SK-N-SH (cell line): ENCODE data around the gene FAM50B. TPM values are rescaled to one million over a fixed set of nuclear protein-coding genes. Genes with fewer than 3 reads are reported as not detected.

ENCODE experiments used
- CTCF ChIA-PET: fragments of 300-600, 350-600 bp; formaldehyde crosslinking; extraction: SDS; loops from one replicate; lab custom pipeline; 2021; lab: Yijun Ruan, JAX
- POLR2A ChIA-PET: fragments of 350-600 bp; sonication (Branson Sonifier 250); formaldehyde crosslinking; extraction: SDS; loops from one replicate; lab custom pipeline; 2020; ENCODE audit warnings: antibody characterized with exemption, inconsistent platforms; lab: Yijun Ruan, JAX
- DNase-seq: peaks from one replicate; pipeline ENCODE4 v3.0.0; 2012
- H2AFZ ChIP-seq: fragments of 200-600 bp; sonication (generic); 2 replicates; pipeline ENCODE4 v1.8.1; 2016; ENCODE audit warnings: antibody characterized with exemption, mild to moderate bottlenecking, low read depth
- H3F3A ChIP-seq: fragments of 200-600 bp; sonication (generic); replicated peaks from 2 replicates; pipeline ENCODE3; 2016; ENCODE audit warnings: antibody characterized with exemption, mild to moderate bottlenecking; ENCODE audit not compliant: insufficient read depth
- H3K27ac ChIP-seq, 2 experiments: fragments of 200-500 bp in 1 of 2; fragments of 200-600 bp in 1 of 2; sonication (Bioruptor generic) in 1 of 2; sonication (generic), shearing (Covaris generic) in 1 of 2; 2 replicates each; pipeline versions ENCODE4 v1.5.1 to v1.6.1; 2014 to 2016; ENCODE audit warnings: low read depth in 2 of 2, inconsistent platforms in 1 of 2, low read length in 1 of 2, mild to moderate bottlenecking in 1 of 2, mixed read lengths in 1 of 2
- H3K27me3 ChIP-seq: fragments of 200-600 bp; sonication (generic), shearing (Covaris generic); 2 replicates; pipeline ENCODE4 v1.6.1; 2016; ENCODE audit warnings: mixed run types; ENCODE audit not compliant: insufficient read depth
- H3K36me3 ChIP-seq, 2 experiments: fragments of 200-500 bp in 1 of 2; fragments of 200-600 bp in 1 of 2; sonication (Bioruptor generic) in 1 of 2; sonication (generic) in 1 of 2; replicated peaks in 1 of 2; 2 replicates each; pipeline versions ENCODE3 to v1.5.1; 2014 to 2016; ENCODE audit warnings: low read length in 1 of 2, mild to moderate bottlenecking in 1 of 2; ENCODE audit not compliant: insufficient read depth in 2 of 2, control insufficient read depth in 1 of 2
- H3K4me1 ChIP-seq, 2 experiments: fragments of 200-500 bp in 1 of 2; fragments of 200-600 bp in 1 of 2; sonication (Bioruptor generic) in 1 of 2; sonication (generic), shearing (Covaris generic) in 1 of 2; 2 replicates each; pipeline versions ENCODE4 v1.5.1 to v1.6.1; 2014 to 2016; ENCODE audit warnings: low read depth in 1 of 2, low read length in 1 of 2, mixed run types in 1 of 2; ENCODE audit not compliant: insufficient read depth in 2 of 2, control insufficient read depth in 1 of 2
- H3K4me2 ChIP-seq: fragments of 200-600 bp; sonication (generic), shearing (Covaris generic); 2 replicates; pipeline ENCODE4 v1.6.1; 2017; ENCODE audit warnings: mixed run types
- H3K4me3 ChIP-seq, 2 experiments: fragments of 200-500 bp in 1 of 2; fragments of 200-600 bp in 1 of 2; sonication (Bioruptor generic) in 1 of 2; sonication (generic), shearing (Covaris generic) in 1 of 2; 2 replicates each; pipeline versions ENCODE4 v1.5.1 to v1.8.1; 2014 to 2016; ENCODE audit warnings: low read depth in 2 of 2, inconsistent platforms in 1 of 2, low read length in 1 of 2, mild to moderate bottlenecking in 1 of 2, mixed read lengths in 1 of 2, moderate library complexity in 1 of 2
- H3K79me2 ChIP-seq: fragments of 200-600 bp; sonication (generic); 2 replicates; pipeline ENCODE4 v1.8.1; 2017; ENCODE audit warnings: mild to moderate bottlenecking; ENCODE audit not compliant: insufficient read depth
- H3K9ac ChIP-seq: fragments of 200-600 bp; sonication (generic); 2 replicates; pipeline ENCODE4 v1.6.1; 2017; ENCODE audit warnings: mixed run types
- H3K9me2 ChIP-seq: fragments of 200-600 bp; sonication (generic); 2 replicates; pipeline ENCODE4 v1.6.1; 2017; ENCODE audit warnings: mixed run types
- H3K9me3 ChIP-seq: fragments of 200-600 bp; sonication (generic); 2 replicates; pipeline ENCODE4 v1.6.1; 2017; ENCODE audit warnings: mixed run types, mild to moderate bottlenecking, moderate library complexity
- H4K20me1 ChIP-seq: fragments of 200-600 bp; sonication (generic); 2 replicates; pipeline ENCODE4 v1.6.1; 2017; ENCODE audit warnings: mild to moderate bottlenecking, mixed run types; ENCODE audit not compliant: insufficient read depth
- EP300 ChIP-seq, 2 experiments: IDR thresholded peaks; 2 replicates each; pipeline versions ENCODE4 v1.4.0 to v1.6.1; 2012; ENCODE audit warnings: borderline replicate concordance in 1 of 2, low read depth in 1 of 2, low read length in 1 of 2
- FOSL2 ChIP-seq: IDR thresholded peaks from 2 replicates; pipeline ENCODE4 v1.4.0; 2012; ENCODE audit warnings: low read depth, mild to moderate bottlenecking, moderate library complexity, borderline replicate concordance
- FOXM1 ChIP-seq: IDR thresholded peaks from 2 replicates; pipeline ENCODE4 v1.4.0; 2012; ENCODE audit warnings: low read depth, mild to moderate bottlenecking
- GABPA ChIP-seq: IDR thresholded peaks from 2 replicates; pipeline ENCODE4 v1.4.0; 2012; ENCODE audit warnings: low read depth, mild to moderate bottlenecking
- GATA2 ChIP-seq: sonication (generic); formaldehyde crosslinking; IDR thresholded peaks from 2 replicates; pipeline ENCODE4 v1.5.0; 2020; ENCODE audit warnings: mild to moderate bottlenecking, missing genetic modification reagents
- IRF3 ChIP-seq: fragments of 150-350 bp; IDR thresholded peaks from 2 replicates; pipeline ENCODE4 v1.6.1; 2016; ENCODE audit warnings: mild to moderate bottlenecking, low read depth, low read length
- MAX ChIP-seq: IDR thresholded peaks from 2 replicates; pipeline ENCODE4 v1.4.0; 2012; ENCODE audit warnings: low read depth
- RAD21 ChIP-seq: IDR thresholded peaks from 2 replicates; pipeline ENCODE4 v1.6.1; 2012; ENCODE audit warnings: mild to moderate bottlenecking, low read length
- RXRA ChIP-seq: IDR thresholded peaks from 2 replicates; pipeline ENCODE4 v1.4.0; 2012; ENCODE audit warnings: low read depth, mild to moderate bottlenecking, borderline replicate concordance
- SIN3A ChIP-seq: IDR thresholded peaks from 2 replicates; pipeline ENCODE4 v1.6.1; 2012; ENCODE audit warnings: low read depth, mild to moderate bottlenecking, low read length, moderate library complexity, borderline replicate concordance
- SMC3 ChIP-seq: IDR thresholded peaks from 2 replicates; pipeline ENCODE4 v1.6.1; 2012; ENCODE audit warnings: low read depth, low read length, improper control_type of control experiment
- TAF1 ChIP-seq: IDR thresholded peaks from 2 replicates; pipeline ENCODE4 v1.6.1; 2012; ENCODE audit warnings: low read depth, mild to moderate bottlenecking, low read length, moderate library complexity, borderline replicate concordance
- TCF12 ChIP-seq: IDR thresholded peaks from 2 replicates; pipeline ENCODE4 v1.4.0; 2012
- TEAD4 ChIP-seq: IDR thresholded peaks from 2 replicates; pipeline ENCODE4 v1.4.0; 2012; ENCODE audit warnings: mild to moderate bottlenecking, borderline replicate concordance; ENCODE audit not compliant: insufficient read depth
- USF2 ChIP-seq: fragments of 150-350 bp; IDR thresholded peaks from 2 replicates; pipeline ENCODE4 v1.6.1; 2017; ENCODE audit warnings: antibody characterized with exemption, low read length, low read depth, borderline replicate concordance
- WGBS: methylation state at CpG from one replicate; pipeline ENCODE4 v1.1.6; 2017; ENCODE audit warnings: low lambda C conversion rate; 5-methylcytosine and 5-hydroxymethylcytosine counted together
- polyA plus RNA-seq, 3 experiments: library from polyadenylated mRNA; depleted of rRNA; stranded (reverse); fragments of >200 nt; gene quantifications; 2 replicates each; pipeline ENCODE4 v1.2.3, GENCODE V29; 2012
- TF ChIP-seq, protein P1 (sequence below): IDR thresholded peaks from 2 replicates; pipeline ENCODE4; 2012

FAM50B gene
- polyA plus RNA-seq, 1 of the 3 experiments (the other 2 are of a cell fraction) = 13.8 TPM

- CTCF ChIA-PET = interaction anchor here (0.6 to 4.5 kb wide), 3 partner anchors 10 to 127 kb away, joined by 3 to 24 read pairs (median 5); partner anchors contain the start of gene FAM50B
- H3K27me3 ChIP-seq = no peaks in the 10 kb centered on the region
- peak overlapping the region in 1 of 2 experiments; percentile 31; a peak in 1 of 4 replicates for H3K27ac ChIP-seq
- POLR2A ChIA-PET = no interaction called here
- no peaks in the 10 kb centered on the region for H3K9me2 ChIP-seq
- no peaks in the 10 kb centered on the region for H3K9me3 ChIP-seq
- WGBS = 52% methylated on average over 1 of the region's 1 CpG
- H3K79me2 ChIP-seq = no peaks in the 10 kb centered on the region
- no peaks in the 10 kb centered on the region for H4K20me1 ChIP-seq
- no peaks in the 10 kb centered on the region for H3K36me3 ChIP-seq
- no peak overlapping the region for H3K9ac ChIP-seq
- DNase-seq = no peak
- no peak overlapping the region for H3K4me2 ChIP-seq
- peaks cover 14% of the 10 kb centered on the region for H3F3A ChIP-seq
- no peak overlapping the region for H3K4me3 ChIP-seq
- H3K4me1 ChIP-seq = peaks cover 4 to 7% of the 10 kb centered on the region in 2 experiments; a peak in 2 of 4 replicates
- peak; percentile 42; the same call in 1 of the 2 replicates for TF ChIP-seq TCF12
- TF ChIP-seq RXRA = no peak
- H2AFZ ChIP-seq = no peak overlapping the region
These were observed 10.8 kb downstream of the FAM50B start for GRCh38 chr6:3859878-3860552.

DNA sequence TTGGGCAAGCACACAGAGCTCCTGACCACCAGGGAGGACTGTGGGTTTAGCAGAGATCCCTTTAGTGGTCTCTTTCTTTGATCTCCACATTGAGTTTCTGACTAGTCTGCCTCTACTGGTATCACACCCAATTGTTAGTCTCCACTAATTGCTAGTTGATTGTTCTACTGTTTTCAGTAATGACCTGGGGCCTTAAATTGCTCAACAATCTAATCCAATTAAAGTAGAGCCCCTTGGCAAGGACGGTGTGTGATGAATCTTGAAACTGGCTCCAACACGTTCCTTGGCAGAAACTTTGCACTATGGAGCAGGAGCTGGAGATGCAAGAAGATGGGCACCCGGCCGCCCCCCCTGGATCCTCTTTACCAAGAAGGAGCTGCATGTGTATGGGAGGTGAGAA lies 12.3 kb downstream of the FAM50B start:
- Histone ChIP-seq H3K4me2 (no peak overlapping the region), H3K27ac (no peak overlapping the region), H3K9ac (no peak overlapping the region), H3K9me3 (no peaks in the 10 kb centered on the region), H3K27me3 (no peaks in the 10 kb centered on the region), H2AFZ (no peak overlapping the region), H3F3A (peaks cover 14% of the 10 kb centered on the region), H3K36me3 (no peaks in the 10 kb centered on the region), H3K4me1 (peaks cover 4 to 7% of the 10 kb centered on the region in 2 experiments; a peak in 2 of 4 replicates), H3K79me2 (no peaks in the 10 kb centered on the region), H3K4me3 (no peak overlapping the region), H3K9me2 (no peaks in the 10 kb centered on the region), H4K20me1 (no peaks in the 10 kb centered on the region)
- TF ChIP-seq IRF3 (no peak), TCF12 (no peak), RAD21 (no peak), GABPA (no peak), USF2 (no peak), MAX (no peak), GATA2 (CRISPR knock-in tag) (no peak), SMC3 (no peak), SIN3A (no peak), TEAD4 (no peak), FOXM1 (no peak), FOSL2 (no peak), TAF1 (no peak), EP300 (IDR thresholded peaks at IDR 0.05; ENCODE audit: borderline replicate concordance in 1 of 2, low read depth in 1 of 2, low read length in 1 of 2) (no peak)
- TF ChIP-seq, protein P1, sequence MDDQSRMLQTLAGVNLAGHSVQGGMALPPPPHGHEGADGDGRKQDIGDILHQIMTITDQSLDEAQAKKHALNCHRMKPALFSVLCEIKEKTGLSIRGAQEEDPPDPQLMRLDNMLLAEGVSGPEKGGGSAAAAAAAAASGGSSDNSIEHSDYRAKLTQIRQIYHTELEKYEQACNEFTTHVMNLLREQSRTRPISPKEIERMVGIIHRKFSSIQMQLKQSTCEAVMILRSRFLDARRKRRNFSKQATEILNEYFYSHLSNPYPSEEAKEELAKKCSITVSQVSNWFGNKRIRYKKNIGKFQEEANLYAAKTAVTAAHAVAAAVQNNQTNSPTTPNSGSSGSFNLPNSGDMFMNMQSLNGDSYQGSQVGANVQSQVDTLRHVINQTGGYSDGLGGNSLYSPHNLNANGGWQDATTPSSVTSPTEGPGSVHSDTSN = no peak
- CTCF ChIA-PET = interaction anchor here (1.7 to 4.5 kb wide), 3 partner anchors 12 to 72 kb away, joined by 5 to 24 read pairs (median 8); partner anchors contain the start of gene FAM50B
- POLR2A ChIA-PET = no interaction called here
- DNase-seq = no peak
- 74% methylated on average over 3 of the region's 4 CpGs for WGBS
